ENCODE results near the gene CTSC. TPM values are rescaled to one million over a fixed set of nuclear protein-coding genes. Genes with fewer than 3 reads are reported as not detected.

CTSC gene
- total RNA-seq, 5 donors from 2014 or later (not counting 1 experiment from before 2014, with no cell fraction given): 42.7 to 64.5 (median 56.1) TPM

DNA sequence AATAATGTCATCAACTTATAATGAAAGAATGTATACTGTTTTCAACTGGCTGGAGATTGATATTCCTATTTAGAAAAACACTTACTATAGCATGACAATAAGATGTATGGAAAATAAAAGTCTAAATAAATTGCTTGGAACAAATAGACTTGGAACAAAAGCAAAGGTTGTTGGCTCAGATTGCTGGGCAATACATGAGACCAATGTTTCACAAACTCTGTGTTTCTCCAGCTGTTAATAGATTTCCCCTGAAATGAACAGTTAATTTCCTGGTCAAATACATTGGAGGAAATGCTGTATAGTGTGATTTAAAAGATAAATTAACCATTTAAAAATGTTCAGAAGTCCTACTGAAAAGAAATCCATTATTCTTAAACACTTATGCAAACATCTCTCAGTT is 40.1 kb upstream of the CTSC start:
- POLR2A ChIA-PET: no interaction called here
- no peaks in the 10 kb centered on the region for H3K36me3 ChIP-seq (ENCODE audit: control insufficient read depth in 2 of 2, extremely low read depth in 1 of 2, insufficient read depth in 1 of 2, low read length in 1 of 2)
- CTCF ChIA-PET: no interaction called here
- peaks cover 0 to 4% (median 0%) of the 10 kb centered on the region in 3 donors for H3K4me1 Mint-ChIP-seq
- H3K4me3 ChIP-seq (ENCODE audit: control insufficient read depth in 1 of 2, extremely low read depth in 1 of 2, low read length in 1 of 2): no peak overlapping the region
- H3K4me1 ChIP-seq (ENCODE audit: control insufficient read depth in 1 of 2, extremely low read depth in 1 of 2, insufficient read depth in 2 of 2, low read length in 2 of 2): no peaks in the 10 kb centered on the region
- H3K4me3 Mint-ChIP-seq: no peak overlapping the region
- H3K27ac Mint-ChIP-seq: no peak overlapping the region
- no peaks in the 10 kb centered on the region for H3K27me3 Mint-ChIP-seq
- no peaks in the 10 kb centered on the region for H3K9me3 Mint-ChIP-seq
- H3K36me3 Mint-ChIP-seq: peaks cover 7% of the 10 kb centered on the region
- H3K27me3 ChIP-seq (replicated peaks in 1 of 2; ENCODE audit: control insufficient read depth in 2 of 2, extremely low read depth in 1 of 2, insufficient read depth in 2 of 2, low read length in 1 of 2): no peaks in the 10 kb centered on the region
- DNase-seq (no peak), ATAC-seq (replicated peaks in 1 of 4) (no peak)
- H3K9me3 ChIP-seq: no peaks in the 10 kb centered on the region
- H3K27ac ChIP-seq (ENCODE audit: low read length): no peak overlapping the region

DNA sequence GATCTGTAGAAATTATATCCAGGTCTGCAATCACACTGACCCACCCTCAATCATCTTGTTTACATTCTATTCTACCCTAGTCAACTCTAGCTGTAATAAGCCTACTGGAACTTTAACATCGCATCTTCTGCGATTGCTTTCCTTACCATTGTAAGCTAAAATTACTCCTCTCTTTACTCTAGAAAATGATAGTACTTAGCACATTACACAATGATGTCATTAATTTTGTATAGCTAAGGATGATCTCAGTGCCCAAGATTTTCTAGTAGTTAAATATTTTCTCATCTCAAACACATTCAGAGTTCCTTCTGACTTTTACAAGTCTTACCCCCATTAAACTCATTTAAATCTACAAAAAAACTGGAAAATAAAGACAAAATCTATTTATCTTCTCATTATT is 39.6 kb upstream of the CTSC start:
- no peak for ATAC-seq (replicated peaks in 1 of 4)
- POLR2A ChIA-PET: no interaction called here
- Histone ChIP-seq H3K27ac (ENCODE audit: low read length) (no peak overlapping the region), H3K9me3 (no peaks in the 10 kb centered on the region), H3K36me3 (ENCODE audit: control insufficient read depth in 2 of 2, extremely low read depth in 1 of 2, insufficient read depth in 1 of 2, low read length in 1 of 2) (no peaks in the 10 kb centered on the region), H3K27me3 (replicated peaks in 1 of 2; ENCODE audit: control insufficient read depth in 2 of 2, extremely low read depth in 1 of 2, insufficient read depth in 2 of 2, low read length in 1 of 2) (no peaks in the 10 kb centered on the region), H3K4me1 (ENCODE audit: control insufficient read depth in 1 of 2, extremely low read depth in 1 of 2, insufficient read depth in 2 of 2, low read length in 2 of 2) (no peaks in the 10 kb centered on the region), H3K4me3 (ENCODE audit: control insufficient read depth in 1 of 2, extremely low read depth in 1 of 2, low read length in 1 of 2) (no peak overlapping the region)
- no CpG with 5 or more reads among the region's 2 CpGs for WGBS (ENCODE audit: insufficient coverage)
- no peaks in the 10 kb centered on the region for H3K9me3 Mint-ChIP-seq
- no peaks in the 10 kb centered on the region for H3K27me3 Mint-ChIP-seq
- peaks cover 0 to 4% (median 0%) of the 10 kb centered on the region in 3 donors for H3K4me1 Mint-ChIP-seq
- no peak overlapping the region for H3K4me3 Mint-ChIP-seq
- peaks cover 7% of the 10 kb centered on the region for H3K36me3 Mint-ChIP-seq
- DNase-seq: no peak
- CTCF ChIA-PET: no interaction called here
- H3K27ac Mint-ChIP-seq: no peak overlapping the region

DNA sequence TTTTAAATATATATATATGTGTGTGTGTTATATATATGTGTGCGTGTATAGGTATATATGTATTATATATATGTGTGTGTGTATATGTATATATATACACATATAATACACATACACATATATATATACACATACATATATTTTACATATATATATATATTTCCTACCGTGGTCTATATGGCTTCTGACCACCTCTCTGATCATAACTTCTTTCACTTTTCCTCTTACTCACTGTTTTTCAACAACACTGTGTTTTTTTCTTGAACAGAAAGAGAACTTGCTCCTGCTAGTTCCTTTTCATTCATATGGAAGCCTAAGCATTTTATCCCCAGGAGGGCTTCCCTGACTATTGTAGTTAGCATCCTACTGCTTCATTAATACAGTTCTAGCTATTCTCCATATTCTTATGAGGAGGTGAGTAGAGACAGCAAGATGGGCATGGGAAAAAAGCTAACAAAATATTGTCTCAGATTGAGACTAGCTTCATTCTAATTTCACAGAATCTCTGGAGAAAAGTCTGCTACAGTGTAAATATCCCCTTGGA is 38.5 kb upstream of the CTSC start:
- no peaks in the 10 kb centered on the region for H3K27me3 ChIP-seq (replicated peaks in 1 of 2; ENCODE audit: control insufficient read depth in 2 of 2, extremely low read depth in 1 of 2, insufficient read depth in 2 of 2, low read length in 1 of 2)
- Mint-ChIP-seq H3K4me3 (no peak overlapping the region), H3K36me3 (peaks cover 7% of the 10 kb centered on the region), H3K4me1 (peaks cover 8 to 13% (median 8%) of the 10 kb centered on the region in 3 donors), H3K27me3 (no peaks in the 10 kb centered on the region), H3K27ac (no peak overlapping the region), H3K9me3 (no peaks in the 10 kb centered on the region)
- no peak overlapping the region for H3K27ac ChIP-seq (ENCODE audit: low read length)
- WGBS (ENCODE audit: insufficient coverage): no CpG with 5 or more reads among the region's 2 CpGs
- CTCF ChIA-PET: no interaction called here
- POLR2A ChIA-PET: interaction anchor here (0.6 kb wide), 2 partner anchors 8 to 39 kb away, joined by 4 read pairs; partner anchors contain the start of gene CTSC (in 1 of the 2)
- H3K4me1 ChIP-seq (ENCODE audit: control insufficient read depth in 1 of 2, extremely low read depth in 1 of 2, insufficient read depth in 2 of 2, low read length in 2 of 2): peaks cover 0 to 5% of the 10 kb centered on the region in 2 experiments
- H3K4me3 ChIP-seq (ENCODE audit: control insufficient read depth in 1 of 2, extremely low read depth in 1 of 2, low read length in 1 of 2): no peak overlapping the region
- H3K36me3 ChIP-seq (ENCODE audit: control insufficient read depth in 2 of 2, extremely low read depth in 1 of 2, insufficient read depth in 1 of 2, low read length in 1 of 2): no peaks in the 10 kb centered on the region
- DNase-seq: no peak
- ATAC-seq (replicated peaks in 1 of 4): no peak
- H3K9me3 ChIP-seq: no peaks in the 10 kb centered on the region

DNA sequence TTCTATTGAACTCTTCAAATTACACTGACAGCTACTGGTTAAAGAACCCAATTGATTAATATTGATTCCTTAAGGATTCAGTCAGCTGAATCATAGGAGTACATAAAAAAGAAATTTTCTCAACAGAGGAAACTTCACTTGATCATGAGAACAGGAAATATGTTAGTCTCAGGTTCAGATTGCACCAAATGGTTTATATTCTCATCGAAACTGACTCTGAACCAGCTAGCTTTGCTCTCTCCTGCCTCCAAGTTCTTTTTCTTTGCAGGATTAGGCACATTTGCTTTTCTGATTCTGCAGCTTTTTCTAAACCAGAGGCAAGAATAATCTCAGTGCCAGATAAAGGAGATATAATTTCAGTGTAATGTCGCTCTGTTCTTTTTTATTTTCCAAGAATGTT is 33.2 kb upstream of the CTSC start:
- WGBS (ENCODE audit: insufficient coverage): 88% methylated on average over 2 of the region's 2 CpGs
- peaks cover 20 to 34% (median 24%) of the 10 kb centered on the region in 3 donors for H3K4me1 Mint-ChIP-seq
- ChIA-PET POLR2A (no interaction called here), CTCF (interaction anchor here in 1 of 2 donors (0.7 kb wide), 1 partner anchor 42 kb away, joined by 5 read pairs; no protein-coding TSS in a partner anchor)
- no peaks in the 10 kb centered on the region for H3K9me3 ChIP-seq
- peak overlapping the region in 1 of 3 donors; percentile 34 for H3K4me3 Mint-ChIP-seq
- H3K36me3 ChIP-seq (ENCODE audit: control insufficient read depth in 2 of 2, extremely low read depth in 1 of 2, insufficient read depth in 1 of 2, low read length in 1 of 2): no peaks in the 10 kb centered on the region
- ATAC-seq (replicated peaks in 1 of 4): no peak
- H3K4me1 ChIP-seq (ENCODE audit: control insufficient read depth in 1 of 2, extremely low read depth in 1 of 2, insufficient read depth in 2 of 2, low read length in 2 of 2): peaks cover 0 to 20% of the 10 kb centered on the region in 2 experiments
- H3K9me3 Mint-ChIP-seq: no peaks in the 10 kb centered on the region
- no peak overlapping the region for H3K27ac ChIP-seq (ENCODE audit: low read length)
- H3K27ac Mint-ChIP-seq: no peak overlapping the region
- H3K4me3 ChIP-seq (ENCODE audit: control insufficient read depth in 1 of 2, extremely low read depth in 1 of 2, low read length in 1 of 2): no peak overlapping the region
- peaks cover 7% of the 10 kb centered on the region for H3K36me3 Mint-ChIP-seq
- no peaks in the 10 kb centered on the region for H3K27me3 Mint-ChIP-seq
- no peaks in the 10 kb centered on the region for H3K27me3 ChIP-seq (replicated peaks in 1 of 2; ENCODE audit: control insufficient read depth in 2 of 2, extremely low read depth in 1 of 2, insufficient read depth in 2 of 2, low read length in 1 of 2)
- no peak for DNase-seq

DNA sequence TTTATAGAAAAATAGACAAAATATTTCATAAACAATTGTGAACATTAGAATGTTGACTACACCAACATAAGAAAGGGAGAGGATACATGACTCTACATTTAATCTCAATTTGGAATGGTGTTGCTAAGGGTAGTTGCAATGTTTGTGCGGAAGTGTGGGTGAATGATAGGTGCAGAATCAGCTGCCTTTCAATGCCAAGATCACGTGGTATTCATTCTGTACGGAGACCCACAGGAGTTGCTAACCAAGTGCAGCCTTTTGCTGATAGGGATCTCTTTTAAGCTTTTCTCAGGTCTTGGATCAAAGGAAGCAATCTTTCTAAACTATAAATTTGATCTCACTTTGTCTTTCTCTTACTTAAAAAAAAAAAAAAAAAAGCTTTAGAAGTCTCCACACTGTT is 29.8 kb upstream of the CTSC start:
- H3K36me3 ChIP-seq (ENCODE audit: control insufficient read depth in 2 of 2, extremely low read depth in 1 of 2, insufficient read depth in 1 of 2, low read length in 1 of 2): no peaks in the 10 kb centered on the region
- Mint-ChIP-seq H3K9me3 (no peaks in the 10 kb centered on the region), H3K36me3 (no peaks in the 10 kb centered on the region), H3K4me3 (peak overlapping the region in 1 of 3 donors; percentile 19), H3K27ac (peak overlapping the region in 1 of 2 donors; percentile 6), H3K4me1 (peaks cover 33 to 44% (median 42%) of the 10 kb centered on the region in 3 donors), H3K27me3 (no peaks in the 10 kb centered on the region)
- WGBS (ENCODE audit: insufficient coverage): 28% methylated on average over 3 of the region's 3 CpGs
- no peak overlapping the region for H3K4me3 ChIP-seq (ENCODE audit: control insufficient read depth in 1 of 2, extremely low read depth in 1 of 2, low read length in 1 of 2)
- H3K27ac ChIP-seq (ENCODE audit: low read length): no peak overlapping the region
- ATAC-seq (replicated peaks in 1 of 4) (peak; percentile 65 to 96 (median 74)), DNase-seq (peak in 13 of 35 experiments; percentile 1 to 56 (median 10))
- H3K9me3 ChIP-seq: no peaks in the 10 kb centered on the region
- ChIA-PET CTCF (interaction anchor here (0.5 to 1.1 kb wide), 4 partner anchors 13 to 522 kb away, joined by 3 to 4 read pairs (median 3); no protein-coding TSS in a partner anchor), POLR2A (interaction anchor here (0.6 to 1.0 kb wide), 8 partner anchors 9 to 73 kb away, joined by 3 to 6 read pairs (median 4); no protein-coding TSS in a partner anchor)
- peaks cover 0 to 24% of the 10 kb centered on the region in 2 experiments for H3K4me1 ChIP-seq (ENCODE audit: control insufficient read depth in 1 of 2, extremely low read depth in 1 of 2, insufficient read depth in 2 of 2, low read length in 2 of 2)
- H3K27me3 ChIP-seq (replicated peaks in 1 of 2; ENCODE audit: control insufficient read depth in 2 of 2, extremely low read depth in 1 of 2, insufficient read depth in 2 of 2, low read length in 1 of 2): no peaks in the 10 kb centered on the region

DNA sequence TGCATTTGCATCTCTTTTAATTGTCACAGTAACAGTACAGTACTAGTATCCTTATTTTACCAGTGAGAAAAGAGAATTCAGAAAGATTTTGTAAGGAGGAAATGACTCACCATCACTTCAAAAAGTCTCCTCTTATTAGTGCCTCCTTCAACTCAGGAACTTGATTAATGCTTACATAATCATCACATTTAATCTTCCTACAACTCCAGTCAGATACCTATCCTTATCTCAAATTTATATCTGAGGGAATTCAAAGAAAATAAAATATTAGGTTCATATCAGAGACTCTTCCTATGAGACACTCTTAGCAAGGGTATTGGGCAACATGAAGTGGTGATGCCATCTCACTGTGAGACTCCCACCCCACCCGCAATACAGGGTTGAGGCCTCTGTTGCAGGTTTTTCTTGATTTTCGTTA is 26.1 kb upstream of the CTSC start:
- Mint-ChIP-seq H3K4me1 (peaks cover 33 to 47% (median 45%) of the 10 kb centered on the region in 3 donors), H3K36me3 (no peaks in the 10 kb centered on the region), H3K4me3 (no peak overlapping the region), H3K9me3 (no peaks in the 10 kb centered on the region), H3K27ac (peak overlapping the region in 1 of 2 donors; percentile 1), H3K27me3 (no peaks in the 10 kb centered on the region)
- Histone ChIP-seq H3K27ac (ENCODE audit: low read length) (no peak overlapping the region), H3K36me3 (ENCODE audit: control insufficient read depth in 2 of 2, extremely low read depth in 1 of 2, insufficient read depth in 1 of 2, low read length in 1 of 2) (no peaks in the 10 kb centered on the region), H3K27me3 (replicated peaks in 1 of 2; ENCODE audit: control insufficient read depth in 2 of 2, extremely low read depth in 1 of 2, insufficient read depth in 2 of 2, low read length in 1 of 2) (no peaks in the 10 kb centered on the region), H3K4me1 (ENCODE audit: control insufficient read depth in 1 of 2, extremely low read depth in 1 of 2, insufficient read depth in 2 of 2, low read length in 2 of 2) (peaks cover 7 to 27% of the 10 kb centered on the region in 2 experiments), H3K9me3 (no peaks in the 10 kb centered on the region), H3K4me3 (ENCODE audit: control insufficient read depth in 1 of 2, extremely low read depth in 1 of 2, low read length in 1 of 2) (no peak overlapping the region)
- 64% methylated on average over 2 of the region's 2 CpGs for WGBS (ENCODE audit: insufficient coverage)
- CTCF ChIA-PET: no interaction called here
- POLR2A ChIA-PET: no interaction called here
- no peak for DNase-seq
- peak in 1 of 4 experiments; percentile 51 for ATAC-seq (replicated peaks in 1 of 4)
